Lower leg skin (tissue), 3 donors: Measurements from ENCODE around the gene TSEN2.
"Not testable (repeated sequence)": the region's sequence is repeated elsewhere in the genome, so short reads cannot be mapped to it uniquely, and the experiment has no call there.

Experiments used
- POLR2A ChIP-seq, 2 donors: fragments of 450-650 bp; IDR thresholded peaks; one replicate each; pipeline ENCODE4 v1.6.1; 2016 to 2017; ENCODE audit warnings: antibody characterized with exemption in 2 of 2, mild to moderate bottlenecking in 1 of 2, moderate library complexity in 1 of 2
- TF ChIP-seq, protein P1 (sequence below), 3 donors: fragments of 450-650 bp; IDR thresholded peaks; one replicate each; pipeline ENCODE4 v1.5.1; 2016; ENCODE audit warnings: antibody characterized with exemption in 3 of 3, mild to moderate bottlenecking in 3 of 3, moderate library complexity in 2 of 3

DNA sequence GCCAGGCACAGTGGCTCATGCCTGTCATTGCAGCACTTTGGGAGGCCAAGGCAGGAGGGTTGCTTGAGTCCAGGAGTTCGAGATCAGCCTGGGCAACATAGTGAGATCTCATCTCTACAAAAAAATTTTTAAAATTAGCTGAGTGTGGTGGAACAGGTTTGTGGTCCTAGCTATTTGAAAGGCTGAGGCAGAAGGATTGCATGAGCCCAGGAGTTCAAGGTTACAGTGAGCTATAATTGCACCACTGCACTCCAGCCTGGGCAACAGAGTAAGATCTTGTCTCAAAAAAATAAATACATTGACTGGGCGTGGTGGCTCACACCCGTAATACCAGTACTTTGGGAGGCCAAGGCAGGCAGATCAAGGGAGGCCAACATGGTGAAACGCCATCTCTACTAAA, 26.9 kb upstream of the TSEN2 start:
- TF ChIP-seq, protein P1, sequence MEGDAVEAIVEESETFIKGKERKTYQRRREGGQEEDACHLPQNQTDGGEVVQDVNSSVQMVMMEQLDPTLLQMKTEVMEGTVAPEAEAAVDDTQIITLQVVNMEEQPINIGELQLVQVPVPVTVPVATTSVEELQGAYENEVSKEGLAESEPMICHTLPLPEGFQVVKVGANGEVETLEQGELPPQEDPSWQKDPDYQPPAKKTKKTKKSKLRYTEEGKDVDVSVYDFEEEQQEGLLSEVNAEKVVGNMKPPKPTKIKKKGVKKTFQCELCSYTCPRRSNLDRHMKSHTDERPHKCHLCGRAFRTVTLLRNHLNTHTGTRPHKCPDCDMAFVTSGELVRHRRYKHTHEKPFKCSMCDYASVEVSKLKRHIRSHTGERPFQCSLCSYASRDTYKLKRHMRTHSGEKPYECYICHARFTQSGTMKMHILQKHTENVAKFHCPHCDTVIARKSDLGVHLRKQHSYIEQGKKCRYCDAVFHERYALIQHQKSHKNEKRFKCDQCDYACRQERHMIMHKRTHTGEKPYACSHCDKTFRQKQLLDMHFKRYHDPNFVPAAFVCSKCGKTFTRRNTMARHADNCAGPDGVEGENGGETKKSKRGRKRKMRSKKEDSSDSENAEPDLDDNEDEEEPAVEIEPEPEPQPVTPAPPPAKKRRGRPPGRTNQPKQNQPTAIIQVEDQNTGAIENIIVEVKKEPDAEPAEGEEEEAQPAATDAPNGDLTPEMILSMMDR (IDR thresholded peaks at IDR 0.05), result not testable (repeated sequence)
- not testable (repeated sequence) for TF ChIP-seq POLR2A (IDR thresholded peaks at IDR 0.05)
